Heart left ventricle (tissue), 13 donors: ENCODE data around the gene NRARP.

Source experiments
- POLR2A ChIP-seq, 2 donors: fragments of 450-650 bp; IDR thresholded peaks; one replicate each; pipeline ENCODE4 v1.6.1; 2017; ENCODE audit warnings: antibody characterized with exemption in 2 of 2, mild to moderate bottlenecking in 2 of 2, moderate library complexity in 2 of 2
- TF ChIP-seq, protein P1 (sequence below), 12 donors: fragments of 200-600 bp; sonication (generic) in 4 of 12; IDR thresholded peaks; one replicate each; pipeline versions ENCODE4 v1.5.0 to v1.8.0; 2018 to 2022; ENCODE audit warnings: antibody characterized with exemption in 12 of 12, mild to moderate bottlenecking in 5 of 12
- donor health status: ischemic (EF 13 %, LVEDD 7.1; RV severe dilation, severe dysfunction).
- donor health status: DM: no; HTN: yes; CAD: no.
- donor health status: DM: no; HTN: no; CAD: no.
- donor health status: ischemic (EF 25% LVEDD 6.9; RV normal size, moderate dysfunction).
- donor health status: ischemic (EF 25% LVEDD 5.7; RV mildly dilated, moderate dysfunction).
- donor health status: ischemic (EF 35%, LVEDD 5.7; RV mildly dilated, moderate dysfunction).
- donor health status: nonischemic (EF 11% LVEDD 7.7; RV severe dilation, severe dysfunction).
- donor health status: DM: yes; HTN: yes; CAD: no.
- donor health status: PGD.
- donor health status: ischemic (EF 29% LVEDD 5.4; RV normal size, mild dysfunction).
- donor health status: nonischemic (EF 23%, LVEDD 6.1; RV moderate dilation, normal function).

DNA sequence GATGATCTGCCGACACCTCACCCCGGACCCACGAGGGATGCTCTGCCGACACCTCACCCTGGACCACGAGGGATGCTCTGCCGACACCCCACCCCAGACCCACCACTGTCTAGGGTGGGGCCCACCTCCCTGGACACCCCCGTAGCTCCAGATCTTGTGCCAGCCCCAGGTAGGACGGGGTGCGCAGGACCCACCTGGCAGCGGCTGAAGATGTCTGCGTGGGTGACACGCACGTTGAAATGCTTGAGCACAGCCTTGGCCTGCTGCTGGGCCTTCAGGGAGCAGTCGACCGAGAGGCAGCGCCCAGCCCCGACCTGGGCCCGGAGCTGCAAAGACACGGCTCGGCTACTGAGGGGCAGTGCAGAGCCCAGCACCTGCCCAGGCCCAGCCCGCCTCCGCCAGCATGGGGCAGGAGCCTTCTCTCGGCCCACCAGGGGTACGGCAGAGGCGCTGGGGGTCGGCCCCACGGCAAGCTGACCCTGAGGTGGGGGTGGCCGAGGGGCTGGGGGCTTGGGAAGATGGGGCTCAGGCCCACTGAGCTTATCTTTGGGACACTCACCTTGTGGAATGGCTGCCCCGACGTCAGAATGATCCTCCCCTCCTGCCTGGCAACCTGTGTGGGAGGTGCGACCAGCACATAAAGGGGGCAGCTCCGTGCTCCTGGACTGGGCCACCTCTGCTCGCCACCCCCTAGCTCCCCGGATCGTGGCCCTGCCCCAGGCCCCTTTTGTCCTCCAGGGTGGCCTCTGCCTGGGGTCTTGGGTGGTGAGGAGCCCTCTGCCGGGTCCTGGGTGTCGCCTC, 21.7 kb upstream of the NRARP start:
- no peak for TF ChIP-seq POLR2A (IDR thresholded peaks at IDR 0.05)
- TF ChIP-seq, protein P1, sequence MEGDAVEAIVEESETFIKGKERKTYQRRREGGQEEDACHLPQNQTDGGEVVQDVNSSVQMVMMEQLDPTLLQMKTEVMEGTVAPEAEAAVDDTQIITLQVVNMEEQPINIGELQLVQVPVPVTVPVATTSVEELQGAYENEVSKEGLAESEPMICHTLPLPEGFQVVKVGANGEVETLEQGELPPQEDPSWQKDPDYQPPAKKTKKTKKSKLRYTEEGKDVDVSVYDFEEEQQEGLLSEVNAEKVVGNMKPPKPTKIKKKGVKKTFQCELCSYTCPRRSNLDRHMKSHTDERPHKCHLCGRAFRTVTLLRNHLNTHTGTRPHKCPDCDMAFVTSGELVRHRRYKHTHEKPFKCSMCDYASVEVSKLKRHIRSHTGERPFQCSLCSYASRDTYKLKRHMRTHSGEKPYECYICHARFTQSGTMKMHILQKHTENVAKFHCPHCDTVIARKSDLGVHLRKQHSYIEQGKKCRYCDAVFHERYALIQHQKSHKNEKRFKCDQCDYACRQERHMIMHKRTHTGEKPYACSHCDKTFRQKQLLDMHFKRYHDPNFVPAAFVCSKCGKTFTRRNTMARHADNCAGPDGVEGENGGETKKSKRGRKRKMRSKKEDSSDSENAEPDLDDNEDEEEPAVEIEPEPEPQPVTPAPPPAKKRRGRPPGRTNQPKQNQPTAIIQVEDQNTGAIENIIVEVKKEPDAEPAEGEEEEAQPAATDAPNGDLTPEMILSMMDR (IDR thresholded peaks at IDR 0.05) = no peak
